Activated CD4-positive, alpha-beta T cell treated with anti-CD3 and anti-CD28 coated beads, Interleukin-2, amount 50 U/mL, for 16 hours (primary cell): ENCODE data around the gene COL13A1.

Experiments
- DNase-seq: peaks from one replicate; pipeline ENCODE4 v3.0.0-alpha.2; 2020

COL13A1 gene

DNA sequence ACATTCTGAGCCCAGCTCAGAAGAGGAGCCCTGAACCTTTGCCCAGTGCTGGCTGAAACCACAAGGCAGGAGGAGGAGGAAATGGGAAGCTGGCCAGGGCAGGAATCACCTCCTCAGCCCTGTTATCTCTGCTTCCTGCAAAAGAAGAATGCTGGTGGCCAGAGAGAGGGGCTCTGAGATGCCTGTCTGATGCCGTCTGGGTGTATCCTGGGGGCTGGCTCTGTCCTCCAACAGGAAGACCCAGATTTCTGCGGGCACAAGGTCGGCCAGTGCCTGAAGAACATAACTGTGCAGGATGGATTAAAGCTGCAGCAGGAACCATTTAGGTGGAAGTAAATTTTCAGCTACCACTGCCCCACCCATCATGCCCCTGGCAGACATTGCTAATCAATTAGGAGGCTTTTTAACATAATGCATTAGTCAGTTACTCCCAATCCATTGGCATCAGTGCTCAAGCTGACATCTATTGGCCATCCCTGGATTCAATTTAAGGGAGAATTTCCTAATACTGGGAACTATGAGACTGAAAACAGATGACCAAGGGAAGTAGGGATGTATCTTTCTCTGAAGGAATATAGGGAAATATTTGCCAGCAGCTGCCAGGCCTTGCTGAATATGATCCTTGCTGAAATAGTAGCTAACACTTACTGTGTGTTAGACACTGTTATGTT lies 67.7 kb downstream of the COL13A1 start:
- no peak for DNase-seq

DNA sequence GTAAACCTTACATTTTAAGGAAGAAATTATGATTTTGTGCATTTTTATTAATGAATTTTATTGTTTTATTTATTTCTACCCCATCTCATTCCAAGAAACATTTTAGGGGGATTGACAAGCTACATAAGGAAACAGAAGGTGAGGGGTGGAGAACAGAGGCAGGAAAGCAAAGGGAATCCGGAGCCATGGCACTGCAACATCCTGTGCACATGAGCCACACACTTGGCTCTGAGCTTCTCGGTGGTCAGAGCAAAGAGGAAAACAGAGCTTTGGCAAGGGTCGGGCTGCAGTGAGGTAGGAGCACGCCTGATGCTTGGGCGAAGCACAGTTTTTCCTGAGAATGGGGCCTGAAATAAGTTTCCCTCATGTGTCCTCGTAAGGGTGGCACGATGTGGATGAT lies 68.9 kb downstream of the COL13A1 start:
- no peak for DNase-seq

DNA sequence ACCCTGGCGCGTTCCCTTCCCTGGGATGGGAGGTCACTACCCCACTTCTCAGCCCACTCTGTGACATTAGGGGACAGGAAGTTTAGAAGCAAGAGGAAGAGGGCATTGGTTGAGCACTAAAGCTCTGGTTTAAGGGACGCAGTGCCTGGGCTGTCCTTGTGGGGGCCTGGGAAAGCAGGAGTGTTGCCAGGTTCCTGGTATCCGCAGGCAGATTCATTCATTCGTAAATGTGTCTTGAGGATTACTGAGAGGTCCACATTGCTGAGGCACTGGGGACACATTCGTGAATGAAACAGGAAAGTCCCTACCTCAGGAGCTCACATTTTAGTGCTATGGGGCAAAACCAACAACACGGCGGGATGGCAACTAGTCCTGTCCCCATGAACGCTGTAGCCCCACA lies 69.4 kb downstream of the COL13A1 start:
- DNase-seq = no peak

DNA sequence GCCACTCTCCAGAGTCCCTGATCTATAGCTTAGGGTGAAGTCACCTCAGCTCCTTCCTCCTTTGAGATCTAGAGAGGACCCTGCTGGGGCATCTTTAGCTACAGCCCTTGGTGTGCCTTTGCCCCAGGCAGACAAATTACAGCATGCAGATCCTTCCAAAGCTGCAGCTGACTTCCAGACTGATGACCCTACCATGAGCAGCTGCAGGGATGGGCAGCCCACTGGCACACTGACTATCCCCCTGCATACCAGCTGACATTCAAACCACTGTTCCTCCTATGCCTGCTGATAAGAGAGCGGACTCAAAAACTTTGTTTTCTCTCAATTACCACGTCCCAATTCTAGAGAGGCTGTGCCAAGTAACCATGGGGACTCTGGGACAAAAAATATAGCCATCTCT lies 70.6 kb downstream of the COL13A1 start:
- DNase-seq = no peak

DNA sequence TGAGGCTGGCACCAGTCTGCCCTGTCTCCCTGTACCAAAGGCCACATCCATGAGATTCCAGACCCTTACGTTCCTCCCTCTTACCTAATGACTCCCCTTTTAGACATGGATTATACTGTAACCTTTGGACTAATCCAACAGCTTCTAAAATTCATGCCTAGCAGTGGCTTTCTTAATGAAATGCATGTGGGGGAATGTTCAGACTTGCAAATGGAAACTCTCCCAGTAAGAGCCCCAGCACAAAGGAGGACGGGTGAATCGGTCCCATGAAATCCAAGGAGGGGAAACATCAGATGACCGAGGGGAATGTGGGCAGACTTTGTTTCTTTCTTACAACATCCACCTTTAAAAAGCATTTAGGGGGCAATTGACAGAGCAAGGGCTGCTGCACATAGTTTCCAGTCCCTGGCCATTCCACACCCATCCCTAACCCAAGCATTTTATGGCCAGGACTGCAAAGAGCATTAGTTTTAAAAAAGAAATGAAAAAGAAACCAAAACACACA lies 71.5 kb downstream of the COL13A1 start:
- no peak for DNase-seq

DNA sequence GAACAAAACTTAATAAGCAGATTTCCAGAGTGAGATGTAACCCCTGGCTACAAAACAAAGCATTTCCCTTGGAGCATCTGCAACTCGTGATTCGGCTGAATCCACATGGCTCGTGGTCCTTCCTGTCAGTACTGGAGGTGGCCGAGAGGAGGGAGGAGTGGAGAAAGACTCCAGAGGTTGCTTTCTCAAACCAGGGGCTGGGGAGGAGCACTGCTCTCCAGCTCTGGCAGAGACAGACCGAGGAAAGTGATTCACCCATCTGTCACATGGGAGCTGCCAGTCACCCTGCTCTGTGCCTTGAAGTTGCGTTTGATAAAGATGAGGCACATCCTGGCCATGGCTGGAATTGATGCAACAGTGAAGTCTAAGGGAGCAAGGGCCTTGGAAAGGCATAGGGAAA lies 72.7 kb downstream of the COL13A1 start:
- DNase-seq = no peak

DNA sequence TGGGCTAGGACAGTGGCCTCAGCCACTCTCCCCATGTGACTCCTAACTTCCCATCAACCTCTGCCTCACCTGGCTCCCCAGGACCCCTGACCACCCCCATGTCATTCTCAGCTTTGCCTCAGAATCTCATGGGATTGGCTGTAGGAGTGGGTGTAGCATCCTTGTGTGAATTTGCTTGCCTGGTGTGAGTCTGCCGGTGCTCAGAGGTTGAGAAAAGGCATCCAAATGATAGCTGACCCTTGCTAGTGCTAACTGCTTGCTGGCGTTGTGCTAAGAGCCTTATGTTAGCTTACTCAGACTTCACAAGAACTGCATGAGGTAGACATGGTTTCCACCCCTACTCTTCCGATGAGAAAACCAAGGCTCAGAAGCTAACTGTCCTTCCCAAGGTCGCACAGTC lies 74.2 kb downstream of the COL13A1 start:
- no peak for DNase-seq

DNA sequence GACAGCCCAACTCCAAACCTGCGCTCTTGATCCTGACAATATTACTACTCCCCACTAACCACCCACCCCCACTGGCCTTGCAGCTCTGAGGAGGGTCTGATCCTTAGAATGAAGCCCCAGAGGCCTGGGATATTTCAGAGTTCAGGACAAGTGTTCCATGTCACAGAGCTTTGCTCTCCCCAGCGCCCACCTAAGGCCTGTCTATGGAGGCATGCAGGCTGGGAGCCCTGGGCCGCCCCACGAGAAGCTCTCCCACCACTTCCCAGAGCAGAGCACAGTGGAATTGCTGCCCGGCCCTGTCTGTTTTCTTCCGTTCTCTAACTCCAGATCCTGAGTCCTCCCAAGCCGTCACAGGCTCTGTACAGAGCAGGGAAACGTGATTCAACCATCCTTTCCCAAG lies 74.6 kb downstream of the COL13A1 start:
- DNase-seq = no peak

DNA sequence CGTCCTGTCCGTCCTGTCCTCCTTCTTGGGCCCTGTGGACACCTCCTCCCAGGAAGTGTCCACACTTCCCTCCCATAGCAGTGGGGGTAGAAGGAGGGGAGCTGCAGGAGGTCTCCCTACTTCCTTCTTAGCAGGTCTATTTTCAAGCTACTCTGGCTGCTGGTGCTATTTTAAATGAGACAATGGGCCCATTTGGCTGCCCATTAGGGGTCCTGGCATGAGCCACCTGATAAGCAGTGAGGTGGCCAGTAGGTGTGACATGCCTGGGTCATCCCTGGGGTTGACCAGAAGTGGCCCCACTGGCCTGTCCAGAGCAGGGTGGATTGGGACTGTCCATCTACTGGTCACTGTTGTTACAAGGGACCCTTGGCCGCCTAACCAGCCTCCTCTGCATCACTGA lies 75.2 kb downstream of the COL13A1 start:
- DNase-seq = no peak

DNA sequence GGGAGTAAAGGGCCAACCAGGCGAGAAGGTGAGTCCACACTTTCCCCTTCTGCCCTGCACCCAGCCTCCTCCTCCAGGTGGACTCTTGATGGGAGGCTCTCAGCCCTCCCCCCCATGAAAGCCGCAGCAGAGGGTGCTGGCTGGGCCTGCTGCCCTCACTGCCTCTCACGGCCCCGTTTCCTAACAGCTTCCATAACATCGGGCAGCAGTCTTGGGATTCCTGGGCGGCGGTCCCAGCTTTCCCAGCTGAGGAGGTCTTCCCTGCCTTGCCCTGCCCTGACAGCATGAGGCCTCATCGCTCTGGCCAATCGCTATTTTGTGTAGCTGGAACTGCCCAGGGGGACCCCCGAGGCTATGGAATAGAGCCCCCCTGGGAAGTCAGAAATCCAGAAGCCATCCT lies 76.3 kb downstream of the COL13A1 start:
- DNase-seq = no peak

DNA sequence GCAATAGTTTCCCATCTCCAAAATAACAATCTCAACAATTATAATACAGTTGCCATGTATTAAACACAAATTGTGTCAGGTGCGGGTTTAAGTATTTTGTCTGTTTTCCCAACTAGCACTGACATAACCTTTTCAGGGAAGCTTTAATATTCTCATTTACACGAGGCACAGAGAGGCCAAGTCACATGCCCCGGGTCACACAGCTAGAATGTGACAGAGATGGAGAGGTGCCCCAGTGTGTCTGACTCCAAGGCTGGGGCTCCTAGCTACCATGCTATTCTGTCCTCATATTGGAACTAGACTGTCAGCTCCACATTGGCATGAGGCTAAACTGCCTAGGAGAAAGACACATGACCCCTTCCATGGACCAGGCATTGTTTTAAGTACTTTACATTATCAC lies 77.2 kb downstream of the COL13A1 start:
- no peak for DNase-seq

DNA sequence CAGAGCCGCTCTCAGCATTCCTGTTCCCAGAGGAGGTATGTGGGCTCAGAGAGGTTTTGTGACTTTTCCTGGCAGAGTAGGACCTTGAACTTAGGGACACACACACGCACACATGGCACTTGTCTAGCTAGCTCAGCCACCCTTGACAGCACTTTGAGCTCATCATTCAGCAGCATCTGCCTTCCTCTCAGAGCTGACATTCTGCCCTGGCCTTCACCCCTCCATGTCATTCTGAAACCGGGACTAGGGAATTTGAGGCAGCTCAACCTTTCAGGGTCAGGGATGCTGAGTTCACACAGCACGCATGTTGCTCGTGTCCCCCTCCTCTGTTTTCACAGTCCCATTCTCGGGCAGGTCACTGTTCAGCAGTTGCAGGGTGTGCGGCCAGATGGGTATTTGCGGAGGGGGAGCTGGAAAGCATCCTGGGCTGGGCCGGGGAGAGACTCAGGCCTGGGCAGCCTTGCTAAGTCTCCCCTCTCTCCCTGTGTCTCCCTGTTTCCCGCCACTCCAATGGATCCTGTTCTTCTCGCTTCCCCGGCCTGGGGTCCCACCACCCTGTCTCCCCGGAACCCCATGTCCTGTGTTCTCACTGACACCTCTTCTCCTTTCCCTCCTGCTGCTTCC lies 78.0 kb downstream of the COL13A1 start:
- DNase-seq = no peak

DNA sequence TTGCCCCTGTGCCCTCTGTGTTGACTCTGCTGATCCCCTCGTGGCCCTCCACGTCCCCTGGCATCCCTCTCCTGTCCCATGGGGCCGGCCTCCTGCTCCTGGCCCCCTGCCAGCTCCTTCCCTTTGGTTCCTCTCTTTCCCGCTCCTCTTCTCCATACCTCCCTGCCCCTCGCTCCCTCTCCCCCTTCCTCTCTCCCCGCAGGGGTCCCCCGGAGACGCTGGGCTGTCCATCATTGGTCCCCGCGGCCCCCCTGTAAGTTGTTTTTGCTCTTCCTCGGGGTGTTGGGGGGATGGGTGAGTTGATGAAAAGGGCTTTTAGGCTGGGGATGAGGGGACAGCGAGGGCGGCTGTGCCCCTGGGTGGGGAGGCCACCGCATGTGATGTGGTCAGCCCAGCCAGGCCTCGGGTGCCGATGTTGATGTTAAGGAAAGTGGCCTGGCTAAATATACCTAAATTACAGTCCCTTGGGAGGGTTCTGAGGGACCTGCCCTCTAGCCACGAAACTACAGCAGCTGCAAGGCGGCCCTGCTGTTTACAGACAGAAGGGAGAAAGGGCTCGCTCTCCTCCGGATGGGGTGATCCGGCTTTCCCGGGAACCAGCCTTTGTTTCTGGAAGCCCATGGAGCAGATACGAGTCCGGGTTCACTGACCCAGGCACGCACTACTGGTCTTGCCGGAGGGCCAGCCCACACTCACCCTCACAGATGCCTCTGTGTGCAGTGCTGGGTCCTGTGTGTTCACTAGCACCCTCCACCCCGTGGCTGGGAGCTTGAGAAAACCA lies 78.8 kb downstream of the COL13A1 start:
- no peak for DNase-seq

DNA sequence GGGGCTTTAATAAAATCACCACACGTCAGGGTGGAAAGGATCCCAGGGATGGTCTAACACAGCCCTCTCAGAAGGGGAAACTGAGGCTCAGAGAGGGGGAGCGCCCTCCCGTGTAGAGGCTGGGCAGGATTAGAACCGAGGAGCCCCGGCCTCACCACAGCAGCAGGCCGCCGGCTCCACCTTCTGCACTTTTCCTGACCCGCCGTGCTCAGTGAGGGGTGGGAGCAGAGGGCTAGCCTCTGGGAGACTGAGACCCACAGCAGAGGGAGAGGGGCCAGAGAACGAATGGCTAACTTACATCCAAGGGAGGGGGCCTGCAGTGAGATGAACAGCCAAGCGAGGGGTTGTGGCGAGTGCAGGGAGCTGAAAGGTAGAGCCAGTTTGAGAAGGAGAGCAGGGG lies 79.5 kb downstream of the COL13A1 start:
- no peak for DNase-seq

DNA sequence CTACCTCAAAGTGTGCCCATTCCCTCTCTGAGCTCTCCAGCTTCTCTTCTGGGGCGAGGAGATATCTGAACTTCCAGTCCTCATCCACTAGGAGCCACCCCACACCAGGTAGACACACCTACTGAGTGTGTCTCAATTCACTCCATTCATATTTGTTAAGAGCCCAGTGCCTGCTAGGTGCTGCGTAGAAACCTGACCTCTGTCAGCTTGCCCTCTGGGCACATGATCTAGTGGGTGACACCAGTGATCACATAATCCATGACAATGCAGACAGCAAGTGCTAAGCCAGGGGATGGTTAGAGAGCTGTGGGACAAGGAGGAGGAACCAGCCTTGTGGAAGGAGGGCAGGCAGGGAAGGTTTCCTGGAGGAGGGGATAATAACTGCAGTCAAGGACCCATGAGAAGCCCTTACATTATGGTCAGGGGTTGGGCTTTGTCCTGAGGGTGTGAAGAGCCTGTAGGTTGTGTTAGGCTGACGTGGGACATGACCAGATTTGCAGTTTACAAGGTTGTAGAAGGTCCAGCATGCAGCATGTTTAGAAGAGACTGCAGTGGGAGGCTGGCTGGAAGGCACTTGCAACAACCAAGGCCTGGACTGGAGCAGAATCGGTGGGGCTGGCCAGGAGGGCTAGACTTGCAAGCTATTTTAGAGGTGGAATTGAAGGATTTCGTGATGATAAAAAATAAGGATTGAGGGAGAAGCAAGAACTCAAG lies 81.8 kb downstream of the COL13A1 start:
- DNase-seq = no peak

DNA sequence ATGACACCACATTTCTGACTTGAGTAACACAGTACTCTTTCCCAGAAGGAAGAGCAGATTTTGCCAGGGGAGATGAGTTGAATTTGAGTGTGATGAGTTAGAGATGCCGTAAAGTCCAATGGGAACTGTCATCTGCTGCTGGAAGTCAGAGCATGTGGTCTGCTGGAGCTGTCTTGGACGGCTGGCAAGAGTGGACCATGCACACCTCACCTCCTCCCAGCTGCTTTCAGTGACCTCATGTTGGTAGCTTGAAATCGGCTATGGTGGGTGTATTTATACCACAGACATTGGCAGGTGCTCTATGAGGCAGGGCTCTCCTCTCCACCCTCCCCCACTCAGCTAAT lies 82.3 kb downstream of the COL13A1 start:
- no peak for DNase-seq

DNA sequence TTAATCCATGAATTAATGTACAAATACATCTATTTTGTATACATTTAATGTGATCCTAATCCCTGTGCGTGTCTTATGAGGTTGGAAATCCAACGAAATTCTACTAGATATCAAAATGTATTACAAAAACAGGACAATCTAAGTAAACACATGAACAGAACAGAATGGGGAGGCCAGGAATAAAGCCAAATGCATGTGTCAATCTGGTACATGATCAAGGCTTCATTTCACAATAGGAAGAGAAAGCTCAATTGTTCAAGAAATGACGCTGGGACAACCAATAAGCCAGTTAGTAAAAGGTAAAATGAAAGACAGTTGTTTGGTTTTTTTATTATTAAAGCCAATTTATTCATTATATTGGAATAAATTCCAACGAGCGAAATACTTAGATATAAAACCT lies 83.0 kb downstream of the COL13A1 start:
- DNase-seq = no peak

DNA sequence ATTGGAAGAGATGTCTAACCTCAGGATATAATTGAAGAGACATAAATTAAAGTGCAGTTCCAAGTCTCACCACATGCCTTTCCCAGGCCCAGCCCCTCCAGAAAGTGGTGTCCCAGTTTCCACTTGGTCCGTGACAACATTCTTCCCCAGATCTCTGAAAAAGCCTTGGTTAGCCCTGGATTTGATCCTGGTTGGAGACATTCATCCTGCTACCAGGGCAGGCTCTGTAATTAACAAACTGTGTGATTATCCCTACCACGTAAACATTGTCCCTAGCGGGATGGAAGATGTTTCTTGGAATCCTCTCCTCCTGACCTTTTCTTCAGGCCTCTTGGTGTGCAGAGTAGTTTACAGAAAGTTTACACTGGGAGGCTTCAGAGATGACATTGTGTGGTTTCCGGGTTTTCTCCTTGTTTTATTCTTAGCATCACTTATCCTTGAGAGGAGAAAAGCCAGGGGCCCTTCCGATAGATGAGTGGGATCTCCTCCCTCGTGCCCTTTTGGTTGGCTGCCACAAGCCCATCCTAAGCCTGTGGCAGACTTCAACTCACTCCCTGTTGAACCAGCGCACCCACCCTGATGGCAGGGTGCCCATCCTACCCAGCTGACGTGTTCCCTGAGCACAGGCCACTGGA lies 83.8 kb downstream of the COL13A1 start:
- DNase-seq = no peak

DNA sequence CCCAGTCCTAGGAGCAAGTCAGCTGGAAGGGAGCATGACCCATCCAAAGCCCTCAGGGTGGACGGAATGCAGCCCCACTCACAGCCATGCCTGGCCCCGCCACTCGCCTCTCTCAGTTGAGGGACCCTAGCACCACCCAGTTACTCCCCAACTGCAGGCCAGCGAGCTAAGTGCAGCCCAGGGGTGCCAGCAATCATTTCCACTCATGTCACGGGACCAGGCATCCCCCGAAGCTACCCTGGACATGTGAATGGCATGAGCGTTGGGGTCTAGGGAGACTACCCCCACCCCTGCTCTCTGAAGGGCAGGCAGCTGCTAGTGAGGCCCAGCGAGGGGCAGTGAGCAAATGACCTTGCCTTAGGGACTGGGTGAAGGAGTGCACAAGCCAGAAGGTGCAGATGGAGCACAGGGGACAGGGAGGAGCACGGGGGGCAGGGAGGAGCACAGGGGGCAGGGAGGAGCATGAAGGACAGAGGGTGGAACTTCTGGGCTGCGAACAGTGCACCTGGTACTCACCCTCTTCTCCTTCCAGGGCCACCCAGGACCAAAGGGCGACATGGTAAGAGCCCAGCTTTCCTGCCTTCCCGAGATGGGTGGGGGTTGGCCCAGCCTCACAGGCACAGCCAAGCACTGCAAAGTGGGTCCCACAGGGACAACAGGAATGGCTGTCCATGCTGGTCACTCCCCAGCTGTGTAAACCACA lies 87.3 kb downstream of the COL13A1 start:
- DNase-seq = no peak

DNA sequence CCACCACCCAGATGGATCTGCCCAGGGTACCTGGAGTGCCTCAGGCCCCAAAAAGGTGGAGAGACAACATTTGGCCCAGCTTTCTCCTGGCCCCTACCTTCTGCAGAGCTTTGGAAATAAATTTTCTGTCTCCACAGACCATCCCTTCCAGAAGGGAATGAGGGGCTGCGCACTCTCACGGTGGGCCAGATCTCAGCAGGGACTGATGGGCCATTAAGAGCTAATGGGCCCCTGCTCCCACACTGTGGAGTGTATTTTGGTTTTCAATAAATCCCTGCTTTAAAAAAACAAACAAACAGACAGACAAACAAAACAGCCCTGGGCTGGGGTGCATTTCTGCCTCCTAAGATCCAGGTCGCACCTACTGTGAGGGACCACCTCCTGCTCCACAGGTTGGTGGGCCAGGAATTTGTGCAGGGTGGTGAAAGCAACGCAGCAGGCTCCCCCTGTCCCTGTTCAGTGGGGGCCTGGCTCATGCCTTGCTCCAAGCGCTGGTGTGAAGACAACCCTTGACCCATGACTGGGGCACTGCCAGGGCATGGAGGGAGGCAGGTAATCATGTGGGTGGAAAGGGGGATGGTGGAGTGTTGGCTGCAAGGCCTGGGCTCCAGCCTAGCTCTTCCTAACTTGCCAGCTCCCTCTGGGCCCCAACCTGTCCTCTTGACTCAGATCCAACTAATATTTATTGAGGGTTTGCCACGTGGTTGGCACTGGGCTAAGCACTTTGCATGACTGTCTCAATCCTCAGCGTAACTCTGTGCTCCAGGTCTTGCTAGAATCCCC lies 88.5 kb downstream of the COL13A1 start:
- no peak for DNase-seq

DNA sequence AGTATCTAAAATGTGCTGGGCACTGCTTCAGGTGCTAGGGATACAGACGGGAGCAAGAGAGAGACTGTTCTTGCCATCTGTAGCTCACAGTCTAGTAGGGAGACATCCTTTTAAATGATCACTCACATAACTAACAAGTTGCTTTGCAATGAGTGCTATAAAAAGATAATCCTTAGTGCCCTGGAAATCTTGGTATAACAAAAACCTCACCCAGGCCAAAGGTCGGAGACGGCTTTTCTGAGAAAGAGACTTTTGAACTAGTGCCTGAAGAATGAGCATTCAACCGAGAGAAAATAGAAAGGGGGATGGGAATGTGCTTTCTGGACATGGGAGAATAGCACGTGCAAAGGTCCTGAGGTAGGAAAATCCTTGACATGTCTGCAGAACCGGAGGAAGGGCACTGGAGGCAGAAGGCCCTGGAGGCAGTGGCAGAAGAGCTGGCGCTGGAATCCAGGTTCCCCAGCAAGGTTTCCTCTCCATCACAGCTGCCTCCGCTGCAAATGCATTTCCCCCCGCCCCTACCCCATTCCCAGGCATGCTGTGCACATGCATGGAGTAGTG lies 89.4 kb downstream of the COL13A1 start:
- DNase-seq = no peak
